Measurements from ENCODE around the gene LIPM.
"Not testable (repeated sequence)": the region's sequence is repeated elsewhere in the genome, so short reads cannot be mapped to it uniquely, and the experiment has no call there.

The LIPM gene

GRCh38 chr10:88800152-88801125 lies 2.1 kb upstream of the LIPM start:
- no peak for DNase-seq (ENCODE audit: low spot score)

- no peak for DNase-seq (ENCODE audit: low spot score)
Observed at GRCh38 chr10:88803641-88804040, 1.1 kb downstream of the LIPM start.

- DNase-seq (ENCODE audit: low spot score) = no peak
Observed at GRCh38 chr10:88804083-88804812, 1.7 kb downstream of the LIPM start.

- no peak for DNase-seq (ENCODE audit: low spot score)
Observed at GRCh38 chr10:88805361-88805760, 2.8 kb downstream of the LIPM start.

- no peak for DNase-seq (ENCODE audit: low spot score)
Observed at GRCh38 chr10:88805924-88806323, 3.4 kb downstream of the LIPM start.

- no peak for DNase-seq (ENCODE audit: low spot score)
Observed at GRCh38 chr10:88809621-88810020, 7.1 kb downstream of the LIPM start.

GRCh38 chr10:88810196-88810961 lies 7.8 kb downstream of the LIPM start:
- peak; percentile 72 for DNase-seq (ENCODE audit: low spot score)

- no peak for DNase-seq (ENCODE audit: low spot score)
Observed at GRCh38 chr10:88813200-88813599, 10.7 kb downstream of the LIPM start.

GRCh38 chr10:88819290-88819689 lies 16.8 kb downstream of the LIPM start:
- no peak for DNase-seq (ENCODE audit: low spot score)

GRCh38 chr10:88820748-88821401 lies 18.3 kb downstream of the LIPM start:
- no peak for DNase-seq (ENCODE audit: low spot score)

- DNase-seq (ENCODE audit: low spot score) = no peak
Observed at GRCh38 chr10:88826388-88826787, 23.9 kb downstream of the LIPM start.

- no peak for DNase-seq (ENCODE audit: low spot score)
Observed at GRCh38 chr10:88827671-88828070, 25.1 kb downstream of the LIPM start.

GRCh38 chr10:88828310-88828709 lies 25.8 kb downstream of the LIPM start:
- no peak for DNase-seq (ENCODE audit: low spot score)

- no peak for DNase-seq (ENCODE audit: low spot score)
Observed at GRCh38 chr10:88830643-88831268, 28.2 kb downstream of the LIPM start.

GRCh38 chr10:88831709-88832108 lies 29.2 kb downstream of the LIPM start:
- peak; percentile 2 for DNase-seq (ENCODE audit: low spot score)

- no peak for DNase-seq (ENCODE audit: low spot score)
Observed at GRCh38 chr10:88832376-88832775, 29.8 kb downstream of the LIPM start.

- DNase-seq (ENCODE audit: low spot score) = no peak
Observed at GRCh38 chr10:88833156-88833555, 30.6 kb downstream of the LIPM start.

- no peak for DNase-seq (ENCODE audit: low spot score)
Observed at GRCh38 chr10:88833723-88834122, 31.2 kb downstream of the LIPM start.

- DNase-seq (ENCODE audit: low spot score) = peak; percentile 84
Observed at GRCh38 chr10:88835096-88835909, 32.8 kb downstream of the LIPM start.

GRCh38 chr10:88835910-88836221 lies 33.3 kb downstream of the LIPM start:
- no peak for DNase-seq (ENCODE audit: low spot score)

- not testable (repeated sequence) for DNase-seq (ENCODE audit: low spot score)
Observed at GRCh38 chr10:88837632-88838031, 35.1 kb downstream of the LIPM start.
